GM18868 (cell line): Measurements from ENCODE around the gene GPBP1L1.
A peak's percentile ranks its signal among the peaks of the same experiment; 100 is the strongest.
"Not testable (repeated sequence)": the region's sequence is repeated elsewhere in the genome, so short reads cannot be mapped to it uniquely, and the experiment has no call there.

ENCODE experiments used
- ATAC-seq: cut with Tn5 transposase; IDR thresholded peaks from one replicate; pipeline ENCODE4 v1.9.1; 2021; ENCODE audit warnings: mild to moderate bottlenecking, moderate library complexity; ENCODE audit not compliant: unreplicated experiment

The GPBP1L1 gene

DNA sequence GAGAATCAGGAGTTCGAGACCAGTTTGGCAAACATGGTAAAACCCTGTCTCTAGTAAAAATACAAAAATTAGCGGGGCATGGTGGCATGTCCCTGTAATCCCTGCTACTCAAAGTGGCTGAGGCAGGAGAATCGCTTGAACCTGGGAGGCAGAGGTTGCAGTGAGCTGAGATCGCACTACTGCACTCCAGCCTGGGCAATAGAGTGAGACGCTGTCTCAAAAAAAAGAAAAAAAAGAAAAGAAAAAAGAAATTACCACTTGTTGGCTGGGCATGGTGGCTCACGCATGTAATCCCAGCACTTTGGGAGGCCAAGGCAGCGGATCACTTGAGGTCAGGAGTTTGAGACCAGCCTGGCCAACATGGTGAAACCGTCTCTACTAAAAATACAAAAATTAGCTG, 89.6 kb downstream of the GPBP1L1 start:
- ATAC-seq, result not testable (repeated sequence)

DNA sequence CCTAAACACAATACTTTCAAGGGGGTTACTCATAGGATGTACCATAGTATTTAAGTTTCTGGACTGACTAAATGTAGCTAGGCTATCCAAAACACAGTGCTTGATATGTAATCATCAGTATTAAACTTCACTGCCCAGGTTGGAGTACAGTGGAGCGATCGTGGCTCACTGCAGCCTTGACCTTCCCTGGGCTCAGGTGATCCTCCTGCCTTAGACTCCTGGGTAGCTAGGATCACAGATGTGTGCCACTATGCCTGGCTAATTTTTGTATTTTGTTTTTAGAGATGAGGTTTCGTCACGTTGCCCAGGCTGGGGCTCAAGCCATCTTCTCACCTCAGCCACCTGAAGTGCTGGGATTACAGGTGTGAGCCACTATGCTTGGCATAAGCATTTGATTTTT, 91.9 kb downstream of the GPBP1L1 start:
- no peak for ATAC-seq

DNA sequence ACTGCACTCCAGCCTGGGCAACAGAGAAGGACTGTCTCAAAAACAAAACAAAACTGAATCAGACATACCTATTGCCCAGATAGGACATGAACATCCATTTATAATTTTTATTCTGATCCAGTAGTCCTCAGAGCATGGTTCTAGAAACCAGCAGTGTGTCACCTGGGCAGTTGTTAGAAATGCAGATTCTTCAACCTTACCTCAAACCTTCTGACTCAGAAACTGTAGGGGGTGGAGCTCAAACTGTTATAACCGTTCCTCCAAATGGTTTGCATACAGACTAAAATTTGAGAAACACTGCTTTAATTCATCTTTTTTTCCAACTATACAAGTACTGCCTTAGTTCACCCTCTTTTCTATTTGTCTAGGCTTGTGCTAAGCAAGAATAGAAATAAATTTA, 96.5 kb downstream of the GPBP1L1 start:
- ATAC-seq, result no peak

DNA sequence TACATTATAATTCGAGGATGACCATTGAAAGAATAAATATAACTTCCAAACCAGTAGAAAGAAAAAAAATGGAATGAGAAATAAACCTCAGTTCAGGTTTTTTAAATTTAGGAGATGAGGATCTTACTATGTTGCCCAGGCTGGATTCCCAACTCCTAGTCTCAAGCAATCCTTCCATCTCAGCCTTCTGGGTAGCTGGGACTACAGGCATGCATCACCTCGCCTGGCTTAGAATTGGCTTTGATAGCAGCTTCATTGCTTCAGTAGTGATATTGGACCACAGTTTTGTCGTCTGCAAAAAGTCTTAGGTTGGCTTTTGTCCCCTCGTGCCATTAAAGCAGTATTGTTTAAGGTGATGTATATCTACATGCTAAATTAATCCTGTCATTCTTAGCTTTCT, 99.6 kb downstream of the GPBP1L1 start:
- no peak for ATAC-seq

DNA sequence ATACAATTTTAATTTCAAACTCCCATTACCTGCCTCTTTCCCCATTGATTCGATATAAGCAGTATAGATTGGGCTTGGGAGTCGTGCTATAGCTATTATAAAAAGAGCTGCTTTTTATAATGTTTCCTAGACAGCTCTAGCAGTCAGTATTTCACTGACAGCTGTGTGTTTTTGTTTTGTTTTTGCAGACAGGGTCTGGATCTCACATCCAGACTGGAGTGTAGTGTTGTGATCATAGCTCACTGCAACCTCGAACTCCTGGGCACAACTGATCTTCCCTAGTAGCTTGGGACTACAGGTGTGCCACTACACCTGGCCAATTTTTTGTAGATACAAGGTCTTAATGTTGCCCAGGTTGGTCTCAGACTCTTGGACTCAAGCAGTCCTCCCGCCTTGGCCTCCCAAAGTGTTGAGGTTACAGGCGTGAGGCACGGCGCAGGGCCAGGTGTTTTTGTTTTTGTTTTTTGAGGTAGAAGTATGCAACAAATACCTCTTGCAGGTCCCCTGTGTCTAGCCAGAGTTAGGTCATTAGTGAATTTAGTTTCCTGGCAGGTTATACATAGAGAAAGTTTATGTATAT, 100.7 kb downstream of the GPBP1L1 start:
- no peak for ATAC-seq

DNA sequence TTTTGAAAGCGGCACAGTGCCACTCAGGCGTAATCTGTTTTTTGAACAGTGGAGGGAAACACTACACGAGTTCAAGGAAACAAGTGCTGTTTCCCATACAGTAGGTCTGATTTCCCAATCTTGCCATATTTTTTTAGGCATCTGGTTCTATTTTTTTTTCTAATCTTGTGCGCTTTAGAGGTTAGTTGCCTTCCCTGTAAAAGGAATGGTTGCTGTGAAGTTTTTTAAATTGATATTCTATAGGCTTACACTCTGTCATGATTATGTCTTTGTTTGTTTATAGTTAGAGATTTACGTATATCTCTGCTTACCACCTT, 101.3 kb downstream of the GPBP1L1 start:
- ATAC-seq, result no peak

DNA sequence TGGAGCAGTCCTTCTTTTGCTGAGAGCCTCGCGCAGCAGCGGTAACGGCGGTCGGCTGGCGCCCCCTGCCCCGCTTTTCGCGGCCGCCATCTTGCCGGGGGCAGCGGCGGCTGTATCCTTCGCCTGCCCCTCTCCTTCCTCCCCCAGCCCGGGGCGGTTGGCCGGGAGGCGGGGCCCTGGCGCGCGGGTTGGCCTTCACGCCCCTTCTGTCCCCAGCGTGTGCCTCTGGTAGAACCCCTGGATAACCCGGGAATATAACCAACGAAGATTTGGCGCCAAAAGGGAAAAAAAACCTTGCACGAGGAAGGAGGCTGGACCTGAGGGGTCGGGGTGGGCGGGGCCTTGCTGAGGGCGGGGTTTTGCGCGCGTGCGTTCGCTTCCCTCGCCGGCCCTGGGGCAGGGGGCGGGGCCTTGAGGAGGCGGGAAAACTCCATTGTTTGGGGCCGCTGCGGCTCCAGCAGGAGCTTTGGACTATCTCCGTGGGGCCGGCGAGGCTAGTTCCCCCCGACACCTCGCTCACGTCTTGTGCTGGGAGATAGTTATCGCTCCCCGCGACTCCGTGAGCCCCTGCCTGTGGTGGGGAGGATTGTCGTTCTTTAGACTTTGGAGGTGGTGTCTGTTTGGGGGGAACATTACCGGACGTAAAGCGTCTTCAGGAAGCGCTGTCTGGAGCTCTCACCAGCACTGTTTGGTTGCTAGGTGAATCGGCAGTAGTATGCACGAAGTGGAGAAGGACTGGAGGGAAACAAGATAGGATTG, 101.8 kb downstream of the GPBP1L1 start:
- ATAC-seq, result peak; percentile 26

DNA sequence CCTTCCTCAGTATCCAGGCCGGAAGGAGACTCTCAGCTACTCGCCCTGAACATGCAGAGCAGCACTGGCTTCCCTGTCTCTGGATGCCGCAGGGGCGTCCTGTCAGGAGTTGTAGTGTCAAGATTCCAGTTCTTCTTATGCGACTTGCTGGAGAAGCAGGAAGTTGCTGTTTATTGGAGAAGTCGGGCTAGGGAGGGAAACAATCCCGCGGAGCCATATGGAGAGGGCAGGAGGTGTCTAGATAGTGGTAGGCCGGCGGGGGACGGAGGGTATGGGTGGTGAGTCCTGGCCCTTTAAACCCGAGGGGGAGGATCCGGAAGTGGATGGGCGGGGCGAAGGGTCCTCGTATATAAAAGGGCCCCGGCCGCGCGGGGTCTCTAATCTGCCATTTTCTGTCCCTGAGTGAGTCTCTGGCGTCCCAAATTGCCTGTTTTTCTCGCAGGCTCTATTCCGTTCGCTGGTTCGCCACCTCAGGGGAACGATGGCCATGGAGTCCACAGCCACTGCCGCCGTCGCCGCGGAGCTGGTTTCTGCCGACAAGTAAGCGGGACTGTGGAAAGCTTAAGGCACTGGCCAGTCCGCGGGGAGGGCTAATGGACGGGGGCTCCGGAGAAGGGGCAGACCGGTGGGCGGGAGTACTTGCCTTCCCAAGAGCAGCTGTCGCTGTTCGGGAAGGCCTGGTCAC, 102.5 kb downstream of the GPBP1L1 start, which contains the start of gene NASP:
TSS of gene NASP (plus strand) at position 376 of the 685 bp plus-strand sequence. CDS start at position 482, 106 bp downstream.
- peak; percentile 37 for ATAC-seq

DNA sequence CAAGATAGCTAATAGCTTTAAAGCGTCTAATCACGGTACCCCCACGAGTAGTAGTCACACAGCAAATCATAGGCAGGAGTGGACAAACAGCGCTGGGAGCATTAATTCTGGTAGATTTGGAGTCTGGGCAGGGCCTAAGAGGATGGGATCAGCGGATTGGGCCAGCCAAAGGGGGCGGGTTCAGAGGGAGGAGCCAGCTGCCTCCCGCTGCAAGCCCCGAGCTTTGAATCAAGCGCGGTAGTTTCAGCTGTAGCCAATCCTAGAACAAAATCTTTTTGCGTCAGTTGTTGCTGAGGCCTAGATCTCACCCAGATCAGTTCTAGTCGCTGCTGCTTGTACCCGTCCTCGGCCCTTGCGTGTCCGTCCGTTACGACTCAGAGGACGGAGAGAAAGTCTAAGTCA, 103.1 kb downstream of the GPBP1L1 start:
- peak; percentile 77 for ATAC-seq
